HUDEP-2 (cell line): ENCODE data around the gene ADCY4.
"Not testable (repeated sequence)": the region's sequence is repeated elsewhere in the genome, so short reads cannot be mapped to it uniquely, and the experiment has no call there.

Source experiments
- DNase-seq, 76 experiments: peaks; one replicate each; lab custom pipeline; 2025; ENCODE audit not compliant: unreplicated experiment in 76 of 76; lab: John Stamatoyannopoulos, UW

ADCY4 gene

GRCh38 chr14:24367514-24368211 is 32.8 kb upstream of the ADCY4 start, which contains the start of gene NFATC4:
NFATC4 (plus strand) TSS chr14:24368184; CDS start chr14:24368341, 157 bp downstream.
- DNase-seq: no peak

GRCh38 chr14:24366721-24367513 is 32.0 kb upstream of the ADCY4 start:
- peak in 35 of 76 experiments; percentile 3 to 59 (median 21) for DNase-seq

- DNase-seq: no peak
Measured at GRCh38 chr14:24366413-24366720, 31.5 kb upstream of the ADCY4 start.

- peak in 51 of 76 experiments; percentile 4 to 73 (median 50) for DNase-seq
Measured at GRCh38 chr14:24365600-24366412, 30.9 kb upstream of the ADCY4 start.

GRCh38 chr14:24364841-24365240 is 30.0 kb upstream of the ADCY4 start:
- DNase-seq: no peak

- DNase-seq: no peak
Measured at GRCh38 chr14:24363401-24363800, 28.5 kb upstream of the ADCY4 start.

GRCh38 chr14:24362241-24362960 is 27.5 kb upstream of the ADCY4 start:
- no peak for DNase-seq

- no peak for DNase-seq
Measured at GRCh38 chr14:24361326-24361725, 26.5 kb upstream of the ADCY4 start.

GRCh38 chr14:24360281-24360680 is 25.4 kb upstream of the ADCY4 start:
- no peak for DNase-seq

- DNase-seq: no peak
Measured at GRCh38 chr14:24356208-24356607, 21.3 kb upstream of the ADCY4 start.

GRCh38 chr14:24355009-24355408 is 20.1 kb upstream of the ADCY4 start:
- DNase-seq: no peak

- DNase-seq: not testable (repeated sequence)
Measured at GRCh38 chr14:24354482-24354825, 19.6 kb upstream of the ADCY4 start.

GRCh38 chr14:24353559-24354481 is 18.9 kb upstream of the ADCY4 start:
- no peak for DNase-seq

GRCh38 chr14:24351517-24351916 is 16.6 kb upstream of the ADCY4 start:
- DNase-seq: peak in 2 of 76 experiments; percentile 10 to 12

GRCh38 chr14:24349742-24350141 is 14.9 kb upstream of the ADCY4 start:
- DNase-seq: no peak

- DNase-seq: no peak
Measured at GRCh38 chr14:24348186-24348585, 13.3 kb upstream of the ADCY4 start.

- no peak for DNase-seq
Measured at GRCh38 chr14:24347134-24347533, 12.3 kb upstream of the ADCY4 start.

- peak in 1 of 76 experiments; percentile 7 for DNase-seq
Measured at GRCh38 chr14:24343795-24344660, 9.2 kb upstream of the ADCY4 start.

GRCh38 chr14:24342889-24343288 is 8.0 kb upstream of the ADCY4 start:
- DNase-seq: no peak
